SK-N-MC (cell line): ENCODE measurements around the gene EDEM1.

ENCODE experiments used
- EZH2 ChIP-seq: fragments of 200-600 bp; sonication (generic); IDR thresholded peaks from one replicate; pipeline ENCODE4 v1.6.1; 2017; ENCODE audit warnings: antibody characterized with exemption
- POLR2AphosphoS5 ChIP-seq: IDR thresholded peaks from 2 replicates; pipeline ENCODE4 v1.6.1; 2012; ENCODE audit warnings: mild to moderate bottlenecking, low read depth, low read length, borderline replicate concordance

- TF ChIP-seq EZH2 (no peak), POLR2AphosphoS5 (no peak)
Observed at GRCh38 chr3:5184499-5184898, 3.0 kb upstream of the EDEM1 start.
